NCI-H345 treated with DMSO at 0.1 percent for 48 hours (cell line): Measurements from ENCODE around the gene PRKCZ.
"Not testable (repeated sequence)": the region's sequence is repeated elsewhere in the genome, so short reads cannot be mapped to it uniquely, and the experiment has no call there.

Source experiments
- DNase-seq: peaks from one replicate; lab custom pipeline; 2025; ENCODE audit not compliant: unreplicated experiment; lab: John Stamatoyannopoulos, UW

The PRKCZ gene

DNA sequence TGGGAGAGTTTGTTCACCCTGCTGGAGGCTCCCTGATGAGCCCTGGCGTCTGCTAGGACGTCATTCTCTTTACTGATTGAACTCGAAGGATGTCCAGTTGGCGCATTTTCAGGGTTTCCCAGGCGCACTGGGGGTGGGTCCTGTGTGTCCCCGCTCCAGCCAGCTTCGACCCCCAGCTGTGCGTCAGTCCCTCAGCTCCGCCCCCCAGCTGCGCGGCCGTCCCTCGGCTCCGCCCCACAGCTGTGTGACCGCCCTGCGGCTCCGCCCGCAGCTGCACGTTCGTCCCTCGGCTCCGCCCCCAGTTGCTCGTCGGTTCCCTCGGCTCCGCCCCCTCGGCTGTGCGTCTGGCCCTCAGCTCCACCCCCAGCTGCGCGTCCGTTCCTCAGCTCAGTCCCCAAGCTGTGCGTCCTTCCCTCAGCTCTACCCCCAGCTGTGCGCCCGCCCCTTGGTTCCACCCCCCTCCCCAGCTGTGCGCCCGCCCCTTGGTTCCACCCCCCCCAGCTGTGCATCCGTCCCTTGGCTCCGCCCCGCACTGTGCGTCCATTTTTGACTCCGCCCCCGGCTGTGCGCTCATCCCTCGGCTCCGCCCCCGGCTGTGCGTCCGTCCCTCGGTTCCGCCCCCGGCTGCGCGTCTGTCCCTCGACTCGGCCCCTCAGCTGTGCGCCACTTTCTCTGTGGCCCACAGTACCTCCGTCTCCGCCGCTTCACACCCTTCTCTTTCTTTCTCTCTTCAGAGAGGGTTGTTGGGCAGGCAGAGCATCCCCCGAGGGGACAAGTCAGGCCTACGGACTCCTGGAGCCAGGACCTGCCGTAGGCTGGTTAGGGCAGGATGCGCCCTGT is 83.0 kb downstream of the PRKCZ start:
- DNase-seq, result peak; percentile 69

DNA sequence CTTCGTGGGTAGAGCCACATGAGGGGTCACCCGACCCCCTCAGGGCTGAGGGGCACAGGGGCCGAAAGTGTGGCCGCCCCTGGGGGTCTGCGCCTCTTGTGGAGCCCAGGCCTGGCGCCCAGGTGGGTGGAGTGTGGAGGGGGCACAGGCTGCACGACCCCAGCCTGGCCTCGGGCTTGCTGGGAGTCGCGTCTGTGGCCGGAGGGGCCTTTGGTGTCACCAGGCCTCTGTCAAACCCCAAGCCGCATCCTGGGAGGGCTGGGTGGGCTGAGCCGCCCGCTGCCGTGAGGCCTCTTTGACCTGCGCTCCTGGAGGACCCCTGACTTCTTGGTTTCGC is 83.6 kb downstream of the PRKCZ start:
- no peak for DNase-seq

DNA sequence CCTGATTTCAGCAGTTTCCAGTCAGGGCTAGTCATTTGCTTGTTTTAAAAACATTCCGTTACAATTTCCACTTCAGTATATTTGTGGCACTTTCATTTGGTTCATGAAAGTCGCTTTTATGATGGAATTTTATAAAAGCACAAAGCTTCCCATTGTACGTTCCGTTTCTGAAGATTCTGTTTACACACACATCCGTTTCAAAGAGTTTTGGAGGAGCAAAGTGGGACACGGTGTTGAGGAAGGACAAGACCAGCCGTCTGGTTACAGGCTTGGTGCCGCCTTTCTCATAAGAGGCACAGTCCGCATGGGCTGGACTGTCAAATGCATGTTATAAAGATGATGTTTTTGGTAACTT is 84.0 kb downstream of the PRKCZ start:
- no peak for DNase-seq

DNA sequence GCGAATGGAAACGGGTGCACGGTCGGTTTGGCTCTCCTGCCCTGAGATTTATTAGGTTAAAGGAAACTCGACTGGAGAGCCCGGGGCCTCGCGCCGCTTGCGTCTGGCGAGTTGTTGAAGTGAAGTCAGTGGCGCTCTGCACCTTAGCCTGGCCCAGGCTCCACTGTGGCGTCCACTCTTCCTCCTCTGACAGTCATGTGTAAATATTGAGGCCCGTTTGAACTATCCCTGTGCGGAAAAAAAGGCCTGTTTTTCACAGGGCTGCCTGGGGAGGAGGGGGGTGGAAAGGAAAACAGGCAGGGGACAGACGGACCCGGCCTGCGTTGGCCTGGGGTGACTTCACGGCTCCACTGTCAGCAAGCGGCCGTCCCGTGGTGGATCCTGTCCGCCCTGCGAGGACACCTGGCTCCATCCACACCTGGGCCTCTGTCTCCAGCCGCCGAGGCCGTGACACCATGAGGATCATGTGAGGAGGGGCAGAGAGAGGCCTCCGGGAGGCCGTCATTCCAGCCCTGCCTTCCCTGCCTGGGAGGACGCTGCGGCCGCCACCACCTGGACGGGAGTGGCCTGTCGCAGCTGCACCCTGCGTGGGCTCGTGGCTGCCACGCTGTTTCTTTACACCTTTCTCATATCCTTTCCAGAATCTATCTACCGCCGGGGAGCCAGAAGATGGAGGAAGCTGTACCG is 84.6 kb downstream of the PRKCZ start:
- DNase-seq, result no peak

DNA sequence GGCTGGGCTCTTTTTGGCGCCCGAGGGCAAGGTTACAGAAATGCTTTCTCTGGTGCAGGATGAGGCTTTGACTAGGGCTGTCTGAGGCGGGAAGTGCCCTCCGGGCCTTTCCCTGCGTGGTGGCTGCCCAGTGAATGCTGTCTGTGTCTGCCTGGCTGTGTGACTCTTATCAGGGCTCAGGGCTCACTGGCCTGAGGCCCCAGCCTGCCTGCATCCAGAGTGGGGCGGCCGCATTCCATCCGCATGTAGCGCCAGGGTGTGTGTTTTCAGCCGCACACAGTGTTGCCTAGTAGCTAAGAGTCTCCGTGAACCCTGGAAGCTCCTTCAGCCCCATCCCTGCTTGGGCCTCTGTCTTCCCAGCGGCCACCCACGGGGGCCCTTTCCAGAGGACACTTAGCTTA is 85.2 kb downstream of the PRKCZ start:
- DNase-seq, result no peak

DNA sequence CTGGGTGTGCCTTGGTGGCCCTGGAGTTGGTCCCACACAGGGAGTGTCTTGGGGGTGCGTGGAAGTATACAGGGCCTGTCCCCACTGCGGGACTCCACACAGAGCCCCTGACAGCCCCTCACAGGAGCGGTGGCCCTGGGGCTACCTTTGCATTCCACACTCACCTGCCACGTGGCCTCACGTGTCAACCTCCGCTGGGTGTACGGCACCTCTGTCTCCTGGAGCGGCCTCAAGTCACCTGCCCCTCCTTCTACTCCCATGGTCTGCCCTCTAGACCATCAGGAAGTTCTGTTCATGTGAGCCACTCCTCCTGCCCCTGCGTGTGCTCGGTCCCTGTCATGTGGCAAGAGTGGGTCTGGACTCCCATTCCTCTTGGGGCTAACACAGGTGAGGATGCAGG is 85.7 kb downstream of the PRKCZ start:
- no peak for DNase-seq

DNA sequence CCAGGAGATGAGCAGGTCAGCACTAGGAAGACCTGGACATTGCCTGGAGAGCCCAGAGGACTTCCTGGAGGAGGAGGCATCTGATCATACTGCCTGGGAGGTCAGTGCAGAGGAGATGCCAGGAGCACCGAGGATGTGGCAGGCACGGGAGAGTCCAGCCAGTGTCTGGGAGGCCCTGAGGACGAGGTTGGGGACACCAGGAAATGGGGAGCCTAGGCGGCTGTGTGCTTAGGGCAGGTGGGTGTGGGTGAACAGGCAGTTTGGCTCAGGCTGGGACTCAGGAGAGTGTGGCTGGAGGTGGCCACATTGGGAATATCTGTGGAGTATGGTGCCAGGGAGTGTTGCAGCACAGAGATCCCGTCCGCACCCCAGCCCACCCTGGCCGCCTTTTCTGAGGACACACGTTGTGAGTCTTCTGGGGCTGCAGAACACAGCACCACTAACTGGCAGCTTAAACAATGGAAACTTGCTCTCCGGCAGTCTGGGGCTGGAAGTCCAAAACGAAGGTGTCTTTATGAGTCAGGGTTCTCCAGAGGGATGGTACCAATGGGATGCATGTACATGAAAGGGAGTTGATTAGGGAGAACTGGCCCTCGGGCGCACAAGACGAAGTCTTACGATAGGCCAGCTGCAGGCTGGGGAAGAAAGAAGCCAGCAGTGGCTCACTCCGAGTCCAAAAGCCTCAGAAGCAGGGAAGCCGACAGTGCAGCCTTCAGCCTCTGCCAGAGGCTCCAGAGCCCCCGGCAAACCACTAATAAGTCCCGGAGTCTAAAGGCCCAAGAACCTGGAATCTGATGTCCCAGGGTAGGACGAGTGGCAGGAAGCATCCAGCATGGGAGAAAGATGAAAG is 86.4 kb downstream of the PRKCZ start:
- DNase-seq, result no peak

DNA sequence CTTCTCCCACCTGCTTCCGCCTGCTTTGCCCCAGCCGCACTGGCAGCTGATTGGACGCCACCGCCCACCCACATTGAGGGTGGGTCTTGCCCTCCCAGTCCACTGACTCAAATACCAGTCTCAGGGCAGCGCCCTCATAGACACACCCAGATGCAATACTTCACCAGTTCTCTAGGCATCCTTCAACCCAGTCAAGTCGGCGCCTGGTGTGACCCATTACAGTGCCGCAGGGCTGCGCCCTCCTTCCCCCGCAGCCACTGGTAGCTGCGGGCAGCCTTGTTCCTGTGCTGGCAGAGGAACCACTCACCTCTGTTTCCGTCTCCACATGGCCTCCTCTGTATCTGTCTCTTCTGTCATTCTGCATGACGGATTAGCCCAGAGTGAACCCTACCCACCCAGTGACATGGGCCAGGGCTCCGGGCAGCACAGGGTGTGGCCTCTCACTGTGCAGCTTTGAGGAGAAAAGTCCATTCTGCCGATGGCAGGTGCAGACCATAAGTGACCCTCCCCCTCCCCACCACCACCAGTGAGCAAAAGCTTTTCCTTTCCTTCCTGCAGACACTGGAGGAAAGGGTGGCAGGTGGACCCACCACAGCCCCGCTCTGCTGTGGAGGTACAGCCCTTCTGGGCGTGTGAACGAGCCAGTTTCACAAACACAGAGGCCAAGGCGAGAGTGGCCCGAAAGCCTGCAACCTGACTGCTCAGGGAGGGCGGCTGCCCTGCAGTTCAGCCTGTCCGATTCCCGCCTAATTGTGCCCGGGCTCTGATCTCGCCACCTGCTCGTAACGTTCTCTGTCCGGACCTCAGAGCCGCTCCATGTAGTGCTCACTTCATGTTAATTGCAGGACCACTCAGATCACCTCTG is 87.3 kb downstream of the PRKCZ start:
- DNase-seq, result no peak

DNA sequence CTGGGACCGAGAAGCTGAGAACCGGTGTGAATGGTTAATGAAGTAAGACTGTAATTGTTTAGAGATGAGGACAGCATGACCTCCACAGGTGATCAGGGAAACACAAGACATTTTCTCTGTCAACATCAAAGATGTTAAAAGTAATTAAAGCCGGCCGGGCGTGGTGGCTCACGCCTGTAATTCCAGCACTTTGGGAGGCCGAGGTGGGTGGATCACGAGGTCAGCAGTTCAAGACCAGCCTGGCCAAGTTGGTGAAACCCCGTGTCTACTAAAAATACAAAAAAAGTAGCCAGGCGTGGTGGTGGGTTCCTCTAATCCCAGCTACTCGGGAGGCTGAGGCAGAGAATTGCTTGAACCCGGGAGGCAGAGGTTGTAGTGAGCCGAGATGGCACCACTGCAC is 88.9 kb downstream of the PRKCZ start:
- not testable (repeated sequence) for DNase-seq

DNA sequence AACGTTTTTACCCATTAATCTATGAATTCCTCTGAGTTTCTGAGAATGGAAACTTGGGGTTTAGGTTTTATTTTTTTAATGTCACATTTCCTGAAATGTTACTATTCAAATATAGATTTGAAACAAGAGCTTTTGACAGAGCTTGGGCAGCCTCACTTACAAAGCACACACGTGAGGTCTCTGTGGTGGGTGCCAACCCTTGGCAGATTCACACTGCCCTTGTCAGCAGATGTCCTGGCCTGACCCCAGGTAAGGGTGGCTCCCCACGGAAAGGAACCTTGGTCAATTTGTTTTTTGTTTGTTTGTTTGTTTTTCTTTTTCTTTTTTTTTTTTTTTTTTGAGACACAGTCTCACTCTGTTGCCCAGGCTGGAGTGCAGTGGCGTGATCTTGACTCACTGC is 90.8 kb downstream of the PRKCZ start:
- no peak for DNase-seq

DNA sequence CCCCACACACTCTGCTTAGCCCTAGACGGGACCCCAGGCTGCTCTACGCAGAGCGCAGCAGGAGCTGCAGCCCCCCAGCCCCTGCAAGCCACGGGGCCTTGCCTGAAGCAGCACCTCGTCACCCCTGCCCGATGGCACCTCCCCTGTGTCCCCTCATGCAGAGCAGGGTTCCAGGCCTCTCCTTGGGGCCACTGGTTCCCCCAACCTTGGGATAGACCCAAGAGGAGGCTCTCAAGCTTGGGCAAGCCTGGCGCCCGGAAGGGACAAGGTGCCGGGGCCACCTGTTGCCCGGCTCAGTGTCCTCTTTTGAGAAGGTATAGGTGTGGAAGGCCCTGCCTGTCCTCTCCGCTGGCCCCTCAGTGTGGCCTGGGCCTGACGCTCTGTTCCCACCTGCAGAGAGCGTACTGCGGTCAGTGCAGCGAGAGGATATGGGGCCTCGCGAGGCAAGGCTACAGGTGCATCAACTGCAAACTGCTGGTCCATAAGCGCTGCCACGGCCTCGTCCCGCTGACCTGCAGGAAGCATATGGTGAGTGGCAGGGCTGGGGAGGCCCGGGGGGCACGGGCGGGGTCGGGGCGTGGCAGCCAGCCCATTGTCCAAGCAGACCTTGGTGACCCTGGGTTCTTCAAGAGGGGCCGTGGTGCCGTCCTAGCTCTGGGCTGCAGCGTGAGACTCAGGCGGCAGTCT is 93.7 kb downstream of the PRKCZ start:
- DNase-seq, result no peak

DNA sequence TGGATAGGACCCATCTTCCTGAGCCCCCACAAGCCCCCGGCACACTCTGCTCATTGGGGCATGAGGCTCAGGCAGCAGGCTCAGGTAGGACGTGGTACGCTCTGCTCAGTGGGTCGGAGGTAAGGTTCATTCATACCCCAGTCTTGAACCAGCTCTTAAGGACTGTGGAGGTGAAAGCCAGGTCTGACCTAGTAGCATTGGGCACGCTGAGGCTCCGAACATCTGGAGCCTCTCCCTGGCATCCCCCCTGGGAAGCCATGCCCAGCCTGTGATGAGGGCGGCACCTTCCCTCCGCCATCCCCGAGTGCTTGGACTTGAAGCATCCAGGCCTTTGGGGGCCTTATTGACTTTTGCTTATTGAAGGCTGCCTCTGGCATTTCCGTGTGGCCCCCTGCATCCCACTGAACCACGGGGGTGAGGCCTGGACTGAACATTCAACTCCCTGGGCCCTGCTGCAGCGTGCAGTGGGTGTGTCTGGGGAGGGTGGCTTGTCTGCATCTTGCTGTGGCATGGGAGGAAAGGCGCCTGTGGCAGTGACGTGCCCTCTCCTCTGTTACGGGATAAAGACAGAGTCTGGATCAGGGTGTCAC is 94.4 kb downstream of the PRKCZ start:
- DNase-seq, result no peak

DNA sequence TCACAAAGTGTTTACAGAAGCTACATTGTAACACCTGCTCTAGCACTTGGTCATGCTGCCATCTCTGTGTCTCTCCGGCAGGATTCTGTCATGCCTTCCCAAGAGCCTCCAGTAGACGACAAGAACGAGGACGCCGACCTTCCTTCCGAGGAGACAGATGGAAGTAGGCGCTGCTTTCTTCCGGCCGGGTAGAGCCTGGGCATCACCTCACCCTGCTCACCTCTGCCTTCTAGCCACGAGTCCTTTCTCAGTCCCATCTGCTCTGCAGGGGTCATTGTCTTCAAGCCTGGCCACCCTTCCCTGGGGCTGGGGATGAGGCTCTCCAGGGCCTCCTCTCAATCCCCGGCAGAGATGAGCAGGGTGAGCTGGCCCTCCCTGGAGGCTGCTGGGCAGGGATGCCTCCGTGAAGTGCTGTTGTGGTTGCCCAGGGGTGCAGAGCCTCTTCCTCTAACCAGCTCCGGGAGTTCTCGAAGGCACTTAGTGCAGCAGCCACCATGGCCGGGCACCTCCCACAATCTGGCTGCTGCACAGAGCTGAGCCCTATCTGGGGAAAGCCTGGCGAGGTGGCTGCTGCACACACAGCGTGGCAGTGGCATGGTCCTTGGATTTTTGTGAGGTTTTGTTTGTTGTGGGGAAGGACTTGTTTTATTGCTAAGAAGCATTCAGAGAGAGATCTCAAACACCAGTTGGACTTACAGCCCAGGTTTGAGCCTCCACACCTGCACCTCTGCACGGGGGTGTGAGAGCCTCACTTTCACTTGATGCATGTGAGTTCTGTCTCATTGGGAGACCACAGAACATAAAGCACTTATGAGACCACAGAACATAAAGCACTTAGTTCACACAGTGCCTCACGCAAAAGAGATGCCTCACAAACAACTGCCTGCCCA is 96.0 kb downstream of the PRKCZ start:
- DNase-seq, result no peak

DNA sequence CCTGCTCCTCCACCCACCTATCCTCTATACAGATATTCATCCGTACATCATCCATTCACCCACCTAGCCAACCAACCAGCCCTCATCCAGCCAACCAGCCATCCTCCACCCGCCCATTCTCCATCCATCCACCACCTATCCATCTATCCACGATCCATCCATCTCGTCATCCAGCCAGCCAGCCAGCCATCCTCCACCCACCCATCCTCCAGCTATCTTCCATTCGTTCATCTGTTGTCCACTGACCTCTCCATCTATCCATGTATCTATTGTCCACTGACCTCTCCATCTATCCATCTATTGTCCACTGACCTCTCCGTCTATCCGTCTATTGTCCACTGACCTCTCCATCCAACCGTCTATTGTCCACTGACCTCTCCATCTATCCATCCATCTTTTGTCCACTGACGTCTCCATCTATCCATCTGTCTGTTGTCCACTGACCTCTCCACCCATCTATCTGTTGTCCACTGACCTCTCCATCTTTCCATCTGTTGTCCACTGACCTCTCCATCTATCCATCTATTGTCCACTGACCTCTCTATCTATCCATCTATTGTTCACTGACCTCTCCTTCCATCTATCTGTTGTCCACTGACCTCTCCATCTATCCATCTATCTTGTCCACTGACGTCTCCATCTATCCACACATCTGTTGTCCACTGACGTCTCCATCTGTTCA is 96.8 kb downstream of the PRKCZ start:
- no peak for DNase-seq

DNA sequence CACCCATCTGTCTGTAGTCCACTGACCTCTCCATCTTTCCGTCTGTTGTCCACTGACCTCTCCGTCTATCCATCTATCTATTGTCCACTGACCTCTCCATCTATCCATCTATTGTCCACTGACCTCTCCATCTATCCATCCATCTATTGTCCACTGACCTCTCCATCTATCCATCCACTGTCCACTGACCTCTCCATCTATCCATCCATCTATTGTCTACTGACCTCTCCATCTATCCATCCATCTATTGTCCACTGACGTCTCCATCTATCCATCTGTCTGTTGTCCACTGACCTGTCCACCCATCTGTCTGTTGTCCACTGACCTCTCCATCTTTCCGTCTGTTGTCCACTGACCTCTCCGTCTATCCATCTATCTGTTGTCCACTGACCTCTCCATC is 97.7 kb downstream of the PRKCZ start:
- not testable (repeated sequence) for DNase-seq

DNA sequence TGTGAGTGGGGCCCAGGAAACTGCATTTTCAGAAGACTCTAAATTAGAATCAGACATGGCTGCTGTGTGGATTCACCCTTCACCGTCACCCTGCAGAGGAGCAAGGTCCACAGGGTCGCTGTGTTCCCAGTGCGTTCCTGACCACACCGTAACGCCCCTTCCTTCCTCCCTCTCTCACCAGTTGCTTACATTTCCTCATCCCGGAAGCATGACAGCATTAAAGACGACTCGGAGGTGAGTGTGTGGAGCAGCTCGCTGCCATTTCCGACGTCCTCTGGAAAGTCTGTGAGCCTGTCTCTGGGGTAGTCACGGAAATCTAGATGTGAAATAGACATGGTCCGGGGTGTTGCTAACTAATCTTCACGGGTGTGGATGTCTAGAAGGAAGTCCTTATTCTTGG is 98.5 kb downstream of the PRKCZ start:
- DNase-seq, result no peak

DNA sequence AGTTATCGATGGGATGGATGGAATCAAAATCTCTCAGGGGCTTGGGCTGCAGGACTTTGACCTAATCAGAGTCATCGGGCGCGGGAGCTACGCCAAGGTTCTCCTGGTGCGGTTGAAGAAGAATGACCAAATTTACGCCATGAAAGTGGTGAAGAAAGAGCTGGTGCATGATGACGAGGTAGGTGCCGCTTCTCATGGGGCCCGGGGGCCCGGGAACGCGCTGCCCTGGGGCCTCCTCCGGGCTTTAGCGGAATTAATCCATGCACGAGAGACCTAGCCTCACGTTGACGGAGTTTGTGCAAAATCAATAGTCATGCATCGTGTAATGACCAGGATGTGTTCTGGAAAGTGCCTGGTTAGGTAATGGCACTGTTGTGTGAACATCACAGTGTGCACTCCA is 100.6 kb downstream of the PRKCZ start:
- no peak for DNase-seq

DNA sequence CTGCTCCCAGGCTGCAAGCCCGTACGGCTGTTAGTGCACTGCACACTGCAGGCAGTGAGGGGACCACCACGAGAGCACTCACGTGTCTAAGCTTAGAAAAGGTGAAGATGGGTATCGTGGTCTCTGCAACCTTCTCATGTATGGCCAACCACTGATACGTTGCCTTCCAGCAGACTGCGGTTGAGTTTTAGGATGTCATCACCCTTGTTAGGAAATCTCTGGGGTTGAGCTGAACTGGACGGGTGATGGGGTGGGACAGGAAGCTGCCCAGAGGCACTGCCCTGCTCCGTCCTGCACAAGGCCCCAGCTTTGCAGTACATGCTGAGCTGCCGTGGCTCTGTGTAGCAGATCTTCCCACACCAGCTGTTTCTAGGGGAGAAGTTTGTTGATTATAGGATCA is 101.0 kb downstream of the PRKCZ start:
- DNase-seq, result no peak
